Fibroblast of the aortic adventitia (primary cell): ENCODE measurements around the gene NEU1. TPM values are rescaled to one million over a fixed set of nuclear protein-coding genes. Genes with fewer than 3 reads are reported as not detected.
"Not testable (repeated sequence)": the region's sequence is repeated elsewhere in the genome, so short reads cannot be mapped to it uniquely, and the experiment has no call there.

ENCODE experiments used
- DNase-seq: peaks from one replicate; pipeline ENCODE4 v3.0.0-alpha.2; 2010; ENCODE audit warnings: low read depth
- H3K4me3 ChIP-seq: 2 replicates; pipeline ENCODE4 v1.5.1; 2011; ENCODE audit warnings: low read depth, mild to moderate bottlenecking, control low read depth, low read length, moderate library complexity
- CTCF ChIP-seq: IDR thresholded peaks from 2 replicates; pipeline ENCODE4 v1.5.1; 2011; ENCODE audit warnings: mild to moderate bottlenecking, low read length, control low read depth, inconsistent platforms; ENCODE audit not compliant: insufficient read depth
- total RNA-seq: library from RNA; depleted of rRNA; stranded (reverse); fragments of >200 nt; gene quantifications from 2 replicates; pipeline ENCODE4 v1.2.3, GENCODE V29; 2012; ENCODE audit warnings: low replicate concordance

NEU1 gene
- total RNA-seq, 1 donor = 35.8 TPM

GRCh38 chr6:31850765-31851484 is 11.7 kb downstream of the NEU1 start:
- no peak overlapping the region for H3K4me3 ChIP-seq
- DNase-seq = no peak
- no peak for TF ChIP-seq CTCF

- DNase-seq = no peak
- TF ChIP-seq CTCF = no peak
- H3K4me3 ChIP-seq = no peak overlapping the region
Observed at GRCh38 chr6:31847276-31847978, 15.2 kb downstream of the NEU1 start.

- no peak for DNase-seq
- TF ChIP-seq CTCF = no peak
- H3K4me3 ChIP-seq = no peak overlapping the region
Observed at GRCh38 chr6:31844507-31844906, 18.1 kb downstream of the NEU1 start.

GRCh38 chr6:31842053-31842452 is 20.6 kb downstream of the NEU1 start:
- DNase-seq = no peak
- H3K4me3 ChIP-seq = no peak overlapping the region
- TF ChIP-seq CTCF = no peak

GRCh38 chr6:31839779-31840126 is 22.9 kb downstream of the NEU1 start:
- not testable (repeated sequence) for H3K4me3 ChIP-seq, DNase-seq

GRCh38 chr6:31838968-31839367 is 23.7 kb downstream of the NEU1 start:
- H3K4me3 ChIP-seq = peak overlapping the region; percentile 13
- TF ChIP-seq CTCF = no peak
- no peak for DNase-seq

GRCh38 chr6:31838114-31838553 is 24.5 kb downstream of the NEU1 start:
- not testable (repeated sequence) for DNase-seq
- peak overlapping the region; percentile 96 for H3K4me3 ChIP-seq
